ENCODE results near the gene EEF1AKMT3.
"Not testable (repeated sequence)": the region's sequence is repeated elsewhere in the genome, so short reads cannot be mapped to it uniquely, and the experiment has no call there.

The EEF1AKMT3 gene

GRCh38 chr12:57815177-57816000 lies 43.0 kb downstream of the EEF1AKMT3 start:
- in situ Hi-C loops (cut with MboI; ENCODE audit: low sequenced_read_pairs) = no loop called here

- in situ Hi-C loops (cut with MboI; ENCODE audit: low sequenced_read_pairs) = no loop called here
Observed at GRCh38 chr12:57816001-57816854, 43.8 kb downstream of the EEF1AKMT3 start.

GRCh38 chr12:57816855-57817151 lies 44.4 kb downstream of the EEF1AKMT3 start:
- in situ Hi-C loops (cut with MboI; ENCODE audit: low sequenced_read_pairs) = no loop called here

- in situ Hi-C loops (cut with MboI; ENCODE audit: low sequenced_read_pairs) = no loop called here
Observed at GRCh38 chr12:57817261-57817989, 45.0 kb downstream of the EEF1AKMT3 start.

GRCh38 chr12:57817990-57818331 lies 45.5 kb downstream of the EEF1AKMT3 start:
- in situ Hi-C loops (cut with MboI; ENCODE audit: low sequenced_read_pairs) = not testable (repeated sequence)

- in situ Hi-C loops (cut with MboI; ENCODE audit: low sequenced_read_pairs) = not testable (repeated sequence)
Observed at GRCh38 chr12:57820119-57820518, 47.7 kb downstream of the EEF1AKMT3 start.

GRCh38 chr12:57821015-57821414 lies 48.6 kb downstream of the EEF1AKMT3 start:
- in situ Hi-C loops (cut with MboI; ENCODE audit: low sequenced_read_pairs) = not testable (repeated sequence)

GRCh38 chr12:57821474-57822214 lies 49.2 kb downstream of the EEF1AKMT3 start:
- in situ Hi-C loops (cut with MboI; ENCODE audit: low sequenced_read_pairs) = no loop called here

- in situ Hi-C loops (cut with MboI; ENCODE audit: low sequenced_read_pairs) = no loop called here
Observed at GRCh38 chr12:57822392-57823130, 50.1 kb downstream of the EEF1AKMT3 start.

GRCh38 chr12:57823131-57823907 lies 50.9 kb downstream of the EEF1AKMT3 start:
- in situ Hi-C loops (cut with MboI; ENCODE audit: low sequenced_read_pairs) = no loop called here

- in situ Hi-C loops (cut with MboI; ENCODE audit: low sequenced_read_pairs) = no loop called here
Observed at GRCh38 chr12:57823908-57824640, 51.7 kb downstream of the EEF1AKMT3 start.

- in situ Hi-C loops (cut with MboI; ENCODE audit: low sequenced_read_pairs) = no loop called here
Observed at GRCh38 chr12:57825451-57825850, 53.0 kb downstream of the EEF1AKMT3 start.

- in situ Hi-C loops (cut with MboI; ENCODE audit: low sequenced_read_pairs) = no loop called here
Observed at GRCh38 chr12:57826400-57826799, 54.0 kb downstream of the EEF1AKMT3 start.

GRCh38 chr12:57826966-57827365 lies 54.6 kb downstream of the EEF1AKMT3 start:
- in situ Hi-C loops (cut with MboI; ENCODE audit: low sequenced_read_pairs) = no loop called here

- in situ Hi-C loops (cut with MboI; ENCODE audit: low sequenced_read_pairs) = no loop called here
Observed at GRCh38 chr12:57829025-57829777, 56.8 kb downstream of the EEF1AKMT3 start.

- in situ Hi-C loops (cut with MboI; ENCODE audit: low sequenced_read_pairs) = no loop called here
Observed at GRCh38 chr12:57830393-57830792, 58.0 kb downstream of the EEF1AKMT3 start.
